Ecto neural progenitor cell (in vitro differentiated cells): ENCODE measurements around the gene BARX2.
A peak's percentile ranks its signal among the peaks of the same experiment; 100 is the strongest.

ENCODE experiments used
- DNase-seq: peaks from one replicate; pipeline ENCODE4 v3.0.0-alpha.2; 2018; ENCODE audit warnings: low spot score

The BARX2 gene

GRCh38 chr11:129374081-129374992 is 1.3 kb upstream of the BARX2 start:
- DNase-seq = peak; percentile 59

GRCh38 chr11:129374993-129375750 is 476 bp upstream of the BARX2 start:
- DNase-seq = peak; percentile 69

- DNase-seq = no peak
These were observed 1.2 kb downstream of the BARX2 start for GRCh38 chr11:129376658-129377341.

- no peak for DNase-seq
These were observed 2.1 kb downstream of the BARX2 start for GRCh38 chr11:129377739-129378138.

GRCh38 chr11:129380413-129380812 is 4.8 kb downstream of the BARX2 start:
- DNase-seq = no peak

GRCh38 chr11:129382583-129382982 is 6.9 kb downstream of the BARX2 start:
- no peak for DNase-seq

- DNase-seq = no peak
These were observed 7.4 kb downstream of the BARX2 start for GRCh38 chr11:129383060-129383459.

GRCh38 chr11:129383502-129383901 is 7.9 kb downstream of the BARX2 start:
- no peak for DNase-seq

GRCh38 chr11:129384415-129384814 is 8.8 kb downstream of the BARX2 start:
- DNase-seq = no peak

- DNase-seq = no peak
These were observed 10.2 kb downstream of the BARX2 start for GRCh38 chr11:129385801-129386200.

GRCh38 chr11:129386795-129387397 is 11.2 kb downstream of the BARX2 start:
- no peak for DNase-seq

GRCh38 chr11:129387434-129387833 is 11.8 kb downstream of the BARX2 start:
- DNase-seq = no peak

GRCh38 chr11:129388824-129389223 is 13.2 kb downstream of the BARX2 start:
- no peak for DNase-seq

GRCh38 chr11:129390303-129390821 is 14.7 kb downstream of the BARX2 start:
- DNase-seq = no peak

- DNase-seq = no peak
These were observed 15.7 kb downstream of the BARX2 start for GRCh38 chr11:129391360-129391759.

- no peak for DNase-seq
These were observed 16.2 kb downstream of the BARX2 start for GRCh38 chr11:129391821-129392220.

GRCh38 chr11:129392995-129393394 is 17.3 kb downstream of the BARX2 start:
- no peak for DNase-seq

GRCh38 chr11:129394709-129395108 is 19.1 kb downstream of the BARX2 start:
- DNase-seq = no peak

GRCh38 chr11:129395432-129395831 is 19.8 kb downstream of the BARX2 start:
- DNase-seq = no peak

- DNase-seq = no peak
These were observed 20.2 kb downstream of the BARX2 start for GRCh38 chr11:129395883-129396282.

GRCh38 chr11:129396454-129396853 is 20.8 kb downstream of the BARX2 start:
- DNase-seq = no peak
